DOHH2 (cell line): ENCODE measurements around the gene SLC16A10.

Experiments used
- H3F3A ChIP-seq: fragments of 200-600 bp; sonication (generic), shearing (Covaris generic); 2 replicates; pipeline ENCODE4 v1.6.0; 2016; ENCODE audit warnings: antibody characterized with exemption, mild to moderate bottlenecking; ENCODE audit not compliant: control insufficient read depth, insufficient read depth
- H3K27ac ChIP-seq: fragments of 200-600 bp; sonication (generic); 2 replicates; pipeline ENCODE4 v1.5.1; 2014; ENCODE audit warnings: low read depth, mild to moderate bottlenecking, low read length, moderate library complexity
- H3K27me3 ChIP-seq: fragments of 200-600 bp; sonication (generic); 2 replicates; pipeline ENCODE4 v1.6.1; 2014; ENCODE audit warnings: mild to moderate bottlenecking, low read length, mixed read lengths; ENCODE audit not compliant: control insufficient read depth
- H3K36me3 ChIP-seq: fragments of 200-600 bp; sonication (generic); 2 replicates; pipeline ENCODE4 v1.6.1; 2014; ENCODE audit warnings: mild to moderate bottlenecking, low read length, moderate library complexity, mixed read lengths; ENCODE audit not compliant: control insufficient read depth
- H3K4me1 ChIP-seq: fragments of 200-600 bp; sonication (generic); 2 replicates; pipeline ENCODE4 v1.6.1; 2014; ENCODE audit warnings: mild to moderate bottlenecking, low read length, mixed read lengths; ENCODE audit not compliant: control insufficient read depth
- H3K4me2 ChIP-seq: fragments of 200-600 bp; sonication (generic); 2 replicates; pipeline ENCODE4 v1.6.0; 2014; ENCODE audit warnings: mild to moderate bottlenecking, low read length, moderate library complexity
- H3K4me3 ChIP-seq: fragments of 200-600 bp; sonication (generic); 2 replicates; pipeline ENCODE4 v1.5.1; 2014; ENCODE audit warnings: mild to moderate bottlenecking, low read length, mixed read lengths
- H3K79me2 ChIP-seq: fragments of 200-600 bp; sonication (generic); 2 replicates; pipeline ENCODE4 v1.6.1; 2014; ENCODE audit warnings: mild to moderate bottlenecking, low read length, mixed read lengths; ENCODE audit not compliant: control insufficient read depth
- H3K9me2 ChIP-seq: fragments of 200-600 bp; sonication (generic); replicated peaks from 2 replicates; pipeline ENCODE4 v1.6.1; 2014; ENCODE audit warnings: mild to moderate bottlenecking, low read length, mixed read lengths; ENCODE audit not compliant: control insufficient read depth
- H3K9me3 ChIP-seq: fragments of 200-600 bp; sonication (generic); 2 replicates; pipeline ENCODE4 v1.6.1; 2014; ENCODE audit warnings: antibody characterized with exemption, low read length, mixed read lengths; ENCODE audit not compliant: control insufficient read depth, insufficient read depth
- H4K20me1 ChIP-seq: fragments of 200-600 bp; sonication (generic); 2 replicates; pipeline ENCODE4 v1.6.0; 2014; ENCODE audit warnings: low read depth, mild to moderate bottlenecking, antibody characterized with exemption, low read length, moderate library complexity; ENCODE audit not compliant: control insufficient read depth, insufficient read depth
- CTCF ChIP-seq: fragments of 200-600 bp; sonication (generic); IDR thresholded peaks from one replicate; pipeline ENCODE4 v1.5.1; 2014; ENCODE audit warnings: antibody characterized with exemption, mild to moderate bottlenecking, low read depth, low read length; ENCODE audit not compliant: poor library complexity, severe bottlenecking
- EZH2phosphoT487 ChIP-seq: fragments of 200-600 bp; sonication (generic); IDR thresholded peaks from 2 replicates; pipeline ENCODE4 v1.6.1; 2017; ENCODE audit warnings: borderline replicate concordance, mild to moderate bottlenecking, antibody characterized with exemption, low read length, moderate library complexity, mixed read lengths

The SLC16A10 gene

GRCh38 chr6:111050261-111051023 lies 36.9 kb upstream of the SLC16A10 start:
- Histone ChIP-seq H3K27ac (no peak overlapping the region), H3K79me2 (no peaks in the 10 kb centered on the region), H3K4me3 (no peak overlapping the region), H3F3A (no peaks in the 10 kb centered on the region), H3K27me3 (0 out of 2 replicates have a peak, but pooled peaks cover 5% of the 10 kb centered on the region), H3K9me2 (no peaks in the 10 kb centered on the region), H3K9me3 (no peaks in the 10 kb centered on the region), H4K20me1 (no peaks in the 10 kb centered on the region), H3K36me3 (no peaks in the 10 kb centered on the region), H3K4me2 (no peak overlapping the region), H3K4me1 (no peaks in the 10 kb centered on the region)
- TF ChIP-seq EZH2phosphoT487 (no peak), CTCF (no peak)

- H4K20me1 ChIP-seq: no peaks in the 10 kb centered on the region
- H3K4me3 ChIP-seq: no peak overlapping the region
- no peak overlapping the region for H3K27ac ChIP-seq
- H3K36me3 ChIP-seq: no peaks in the 10 kb centered on the region
- no peaks in the 10 kb centered on the region for H3K27me3 ChIP-seq
- H3K79me2 ChIP-seq: no peaks in the 10 kb centered on the region
- no peaks in the 10 kb centered on the region for H3K4me1 ChIP-seq
- no peak for TF ChIP-seq EZH2phosphoT487
- no peak for TF ChIP-seq CTCF
- H3K4me2 ChIP-seq: no peak overlapping the region
- no peaks in the 10 kb centered on the region for H3K9me3 ChIP-seq
- no peaks in the 10 kb centered on the region for H3F3A ChIP-seq
- H3K9me2 ChIP-seq: no peaks in the 10 kb centered on the region
These were observed 35.1 kb upstream of the SLC16A10 start for GRCh38 chr6:111052171-111052570.

- H3K36me3 ChIP-seq: no peaks in the 10 kb centered on the region
- no peaks in the 10 kb centered on the region for H3K27me3 ChIP-seq
- H4K20me1 ChIP-seq: no peaks in the 10 kb centered on the region
- H3K79me2 ChIP-seq: no peaks in the 10 kb centered on the region
- H3K4me2 ChIP-seq: no peak overlapping the region
- H3K4me1 ChIP-seq: no peaks in the 10 kb centered on the region
- H3K9me3 ChIP-seq: no peaks in the 10 kb centered on the region
- no peak overlapping the region for H3K4me3 ChIP-seq
- no peaks in the 10 kb centered on the region for H3K9me2 ChIP-seq
- no peak overlapping the region for H3K27ac ChIP-seq
- TF ChIP-seq EZH2phosphoT487 (no peak), CTCF (peak; percentile 85)
- H3F3A ChIP-seq: no peaks in the 10 kb centered on the region
These were observed 30.1 kb upstream of the SLC16A10 start for GRCh38 chr6:111057074-111057752.
